NCI-H345 treated with DMSO at 0.1 percent for 48 hours (cell line): ENCODE results near the gene MIA2.
A peak's percentile ranks its signal among the peaks of the same experiment; 100 is the strongest.
"Not testable (repeated sequence)": the region's sequence is repeated elsewhere in the genome, so short reads cannot be mapped to it uniquely, and the experiment has no call there.

ENCODE experiments used
- DNase-seq: peaks from one replicate; lab custom pipeline; 2025; ENCODE audit not compliant: unreplicated experiment; lab: John Stamatoyannopoulos, UW

The MIA2 gene

GRCh38 chr14:39267608-39268005 lies 33.9 kb downstream of the MIA2 start:
- DNase-seq, result peak; percentile 71

GRCh38 chr14:39268393-39268792 lies 34.7 kb downstream of the MIA2 start:
- DNase-seq, result peak; percentile 7

- no peak for DNase-seq
Observed at GRCh38 chr14:39272918-39273317, 39.2 kb downstream of the MIA2 start.

GRCh38 chr14:39275395-39275794 lies 41.7 kb downstream of the MIA2 start:
- no peak for DNase-seq

- no peak for DNase-seq
Observed at GRCh38 chr14:39276005-39276404, 42.3 kb downstream of the MIA2 start.

- no peak for DNase-seq
Observed at GRCh38 chr14:39276579-39277114, 42.9 kb downstream of the MIA2 start.

DNA sequence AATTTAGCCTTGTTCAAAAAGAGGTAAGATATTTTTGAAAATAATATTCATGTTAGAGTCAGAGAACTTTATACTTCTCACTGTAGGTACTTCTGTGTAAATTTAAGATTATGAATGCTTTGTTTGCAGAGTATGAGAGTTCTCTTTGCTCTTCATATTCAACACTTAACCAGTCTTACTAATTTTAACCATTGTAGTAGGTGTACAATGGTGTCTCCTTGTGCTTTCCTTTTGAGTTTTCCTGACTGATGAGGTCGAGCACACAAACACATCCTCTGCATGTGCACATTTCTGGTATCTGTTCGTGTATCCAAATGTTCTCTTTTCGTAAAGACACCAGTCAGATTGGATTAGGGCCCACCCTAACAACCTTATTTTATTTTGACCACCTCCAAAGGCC lies 45.8 kb downstream of the MIA2 start:
- no peak for DNase-seq

- not testable (repeated sequence) for DNase-seq
Observed at GRCh38 chr14:39280678-39281077, 47.0 kb downstream of the MIA2 start.

- no peak for DNase-seq
Observed at GRCh38 chr14:39289523-39289922, 55.8 kb downstream of the MIA2 start.

DNA sequence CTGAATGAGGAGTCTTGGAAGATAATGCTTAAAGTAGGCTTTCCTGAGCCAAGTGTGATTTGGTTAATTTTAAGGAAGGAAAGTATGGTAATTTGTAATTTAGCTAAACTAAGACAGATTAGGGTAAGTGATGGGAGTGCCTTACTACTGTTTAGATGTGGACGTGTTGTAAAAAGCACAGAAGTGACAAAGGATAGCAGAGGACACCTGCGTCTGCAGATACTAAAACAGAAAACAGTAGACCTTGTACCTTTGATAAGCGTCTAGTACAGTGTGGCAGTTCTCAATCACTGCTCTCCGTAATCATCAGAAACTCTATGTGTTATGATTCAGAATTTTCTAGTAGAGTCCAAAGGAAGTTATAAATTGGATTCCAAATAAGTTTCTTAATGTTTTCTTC lies 58.0 kb downstream of the MIA2 start:
- no peak for DNase-seq

DNA sequence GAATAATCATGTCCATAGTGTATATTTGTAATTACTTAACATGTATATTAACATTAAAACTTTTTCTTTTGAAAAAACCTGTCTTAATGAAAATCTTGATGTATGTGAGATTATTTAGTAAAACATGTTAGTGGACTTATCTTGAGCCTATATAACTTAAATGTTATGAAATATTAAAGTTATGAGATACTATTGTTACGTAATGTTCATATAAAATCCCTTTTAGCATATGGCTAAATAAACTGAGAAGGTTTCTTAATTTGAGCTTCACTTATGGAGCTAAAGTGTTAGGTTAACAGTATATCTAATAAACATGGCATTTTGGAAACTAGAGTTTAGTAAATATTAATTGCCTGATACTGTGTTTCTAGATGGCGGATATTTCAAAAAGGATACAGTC lies 59.9 kb downstream of the MIA2 start:
- no peak for DNase-seq

DNA sequence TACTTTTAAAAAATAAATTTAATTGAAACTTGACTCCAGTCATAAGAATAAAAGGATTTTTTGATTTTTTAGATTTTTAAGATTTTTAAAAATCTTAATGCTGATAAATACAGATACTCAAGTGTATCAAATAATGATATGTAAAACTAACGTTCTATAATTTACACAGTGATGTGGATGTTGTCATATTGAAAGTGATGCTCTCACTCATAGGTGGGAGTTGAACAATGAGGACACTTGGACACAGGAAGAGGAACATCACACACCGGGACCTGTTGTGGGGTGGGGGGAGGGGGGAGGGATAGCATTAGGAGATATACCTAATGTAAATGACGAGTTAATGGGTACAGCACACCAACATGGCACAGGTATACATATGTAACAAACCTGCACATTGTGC lies 66.7 kb downstream of the MIA2 start:
- not testable (repeated sequence) for DNase-seq

DNA sequence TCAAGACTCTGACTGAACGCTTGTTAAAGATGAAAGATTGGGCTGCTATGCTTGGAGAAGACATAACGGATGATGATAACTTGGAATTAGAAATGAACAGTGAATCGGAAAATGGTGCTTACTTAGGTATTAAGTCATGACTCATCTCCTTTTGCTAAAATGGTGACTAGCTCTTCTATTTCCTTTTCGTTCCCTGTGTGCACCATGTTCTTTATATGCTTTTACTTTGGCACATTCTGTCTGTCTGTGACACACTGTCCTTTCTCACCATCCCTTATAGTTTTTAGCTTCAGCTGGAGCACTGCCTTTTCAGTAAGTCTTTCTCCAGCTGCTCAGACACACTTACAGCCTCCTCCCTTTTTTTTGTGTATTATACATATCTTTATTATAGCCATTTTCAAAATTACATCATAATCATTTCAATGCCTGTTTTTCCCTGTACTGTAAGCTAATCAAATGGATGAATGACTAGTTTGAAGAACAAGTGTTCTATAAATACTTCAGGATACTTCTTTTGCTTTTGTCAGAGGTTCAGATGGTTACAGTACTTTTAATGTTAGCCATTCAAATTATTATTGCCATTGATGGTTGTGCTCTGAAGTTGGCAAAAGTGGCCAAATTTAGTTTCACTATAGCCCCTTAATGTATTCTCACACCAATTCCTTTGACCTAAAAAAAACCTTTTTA lies 68.6 kb downstream of the MIA2 start:
- DNase-seq, result no peak

DNA sequence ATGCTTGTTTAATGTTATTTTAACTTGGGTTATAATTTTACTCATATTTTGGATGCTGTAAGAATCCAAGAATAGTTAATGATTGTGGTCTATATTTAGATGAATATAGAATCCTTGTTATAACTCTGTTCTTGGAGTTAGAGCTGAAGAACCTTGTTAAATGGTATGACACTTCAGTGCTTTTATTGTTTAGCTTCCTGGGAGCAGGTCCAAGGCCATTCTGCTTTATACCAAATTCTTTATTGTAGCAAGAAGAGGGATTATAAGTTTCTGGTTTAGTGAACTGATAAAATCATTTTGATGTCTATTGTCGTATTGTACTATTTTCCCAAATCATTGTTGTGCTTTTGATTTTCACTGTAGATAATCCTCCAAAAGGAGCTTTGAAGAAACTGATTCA lies 69.4 kb downstream of the MIA2 start:
- DNase-seq, result no peak

DNA sequence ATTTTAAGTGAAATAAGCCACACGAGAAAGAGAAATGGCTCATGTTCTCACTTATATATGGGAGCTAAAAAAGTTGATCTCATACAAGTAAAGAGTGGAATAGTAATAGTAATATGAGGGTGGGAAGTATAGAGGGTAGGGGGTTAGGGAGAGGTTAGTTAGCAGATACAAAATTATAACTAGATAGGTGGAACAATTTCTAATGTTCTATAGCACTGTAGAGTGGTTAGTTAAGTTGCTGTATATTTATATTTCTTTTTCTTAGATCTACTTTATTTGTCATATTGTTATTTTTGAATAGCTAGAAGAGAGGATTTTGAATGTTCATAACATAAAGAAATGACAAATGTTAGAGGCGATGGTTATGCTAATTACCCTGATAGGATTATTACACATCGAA lies 74.1 kb downstream of the MIA2 start:
- no peak for DNase-seq

DNA sequence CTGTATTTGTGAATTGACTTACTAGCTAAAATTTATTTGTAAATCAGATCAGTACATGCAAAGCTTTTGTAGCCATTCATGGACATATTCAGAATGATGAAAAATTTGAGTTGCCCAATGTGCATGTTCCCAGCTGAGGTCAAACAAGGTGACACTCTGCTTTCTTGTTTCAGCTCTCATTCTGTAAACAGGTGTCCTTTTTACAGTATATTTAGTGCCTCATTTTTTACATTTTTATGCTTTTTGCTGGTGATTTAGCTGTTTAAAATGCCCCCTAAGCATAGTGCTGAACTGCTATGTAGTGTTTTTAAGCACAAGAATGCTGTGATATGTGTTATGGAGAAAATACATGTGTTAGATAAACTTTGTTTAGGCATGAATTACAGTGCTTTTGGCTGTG lies 76.3 kb downstream of the MIA2 start:
- no peak for DNase-seq

DNA sequence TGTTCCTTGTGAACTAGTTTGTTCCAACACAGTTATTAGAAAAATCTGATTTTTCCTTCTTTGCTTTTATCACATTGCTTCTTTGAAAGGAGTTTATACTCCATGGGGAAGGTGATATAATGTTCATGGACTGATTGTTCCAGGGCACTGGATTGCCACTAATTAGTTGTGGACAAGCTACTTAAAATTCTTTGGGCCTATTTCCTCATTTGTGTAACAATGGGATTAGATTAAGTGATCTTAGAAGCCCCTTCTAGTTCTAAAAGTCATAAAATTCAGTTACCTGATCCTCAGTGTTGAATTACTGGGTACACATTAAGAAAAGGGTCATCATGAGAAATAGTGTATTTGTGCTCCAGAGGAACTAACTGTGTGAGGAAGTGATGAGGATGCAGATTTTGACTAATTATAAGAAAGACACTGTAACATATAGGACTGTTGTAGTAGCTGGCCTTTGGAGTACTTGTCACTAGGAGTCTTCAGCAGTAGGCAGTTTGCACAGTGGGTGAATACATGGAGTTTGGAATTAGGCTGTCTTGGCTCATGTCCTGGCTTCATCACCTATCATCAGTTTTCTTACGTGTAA lies 82.2 kb downstream of the MIA2 start:
- DNase-seq, result no peak

GRCh38 chr14:39316830-39317553 lies 83.3 kb downstream of the MIA2 start:
- no peak for DNase-seq

- no peak for DNase-seq
Observed at GRCh38 chr14:39318574-39318973, 84.9 kb downstream of the MIA2 start.

- no peak for DNase-seq
Observed at GRCh38 chr14:39319381-39319780, 85.7 kb downstream of the MIA2 start.

DNA sequence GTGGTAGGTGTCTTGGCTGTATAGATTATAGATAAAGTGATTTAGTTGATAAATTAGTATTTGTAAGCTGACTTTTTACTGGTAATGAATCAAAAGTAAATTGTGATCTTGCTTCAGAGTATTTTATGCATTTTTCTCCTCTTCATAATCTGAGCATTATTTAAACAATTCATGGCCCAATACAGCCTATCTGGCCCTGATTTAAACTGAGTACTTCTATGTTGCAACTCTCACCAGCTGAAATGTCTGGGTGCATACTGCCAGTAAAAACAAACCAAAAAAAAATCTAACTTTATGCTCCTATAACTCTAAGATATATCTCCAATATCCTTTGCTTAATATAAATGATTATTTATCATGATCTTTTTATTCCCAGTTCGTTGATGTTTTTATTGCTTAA lies 86.6 kb downstream of the MIA2 start:
- DNase-seq, result no peak

- no peak for DNase-seq
Observed at GRCh38 chr14:39322807-39323206, 89.1 kb downstream of the MIA2 start.
